Ecto neural progenitor cell (in vitro differentiated cells): ENCODE data around the gene GRWD1.

Experiments
- DNase-seq: peaks from one replicate; pipeline ENCODE4 v3.0.0-alpha.2; 2018; ENCODE audit warnings: low spot score

GRWD1 gene

DNA sequence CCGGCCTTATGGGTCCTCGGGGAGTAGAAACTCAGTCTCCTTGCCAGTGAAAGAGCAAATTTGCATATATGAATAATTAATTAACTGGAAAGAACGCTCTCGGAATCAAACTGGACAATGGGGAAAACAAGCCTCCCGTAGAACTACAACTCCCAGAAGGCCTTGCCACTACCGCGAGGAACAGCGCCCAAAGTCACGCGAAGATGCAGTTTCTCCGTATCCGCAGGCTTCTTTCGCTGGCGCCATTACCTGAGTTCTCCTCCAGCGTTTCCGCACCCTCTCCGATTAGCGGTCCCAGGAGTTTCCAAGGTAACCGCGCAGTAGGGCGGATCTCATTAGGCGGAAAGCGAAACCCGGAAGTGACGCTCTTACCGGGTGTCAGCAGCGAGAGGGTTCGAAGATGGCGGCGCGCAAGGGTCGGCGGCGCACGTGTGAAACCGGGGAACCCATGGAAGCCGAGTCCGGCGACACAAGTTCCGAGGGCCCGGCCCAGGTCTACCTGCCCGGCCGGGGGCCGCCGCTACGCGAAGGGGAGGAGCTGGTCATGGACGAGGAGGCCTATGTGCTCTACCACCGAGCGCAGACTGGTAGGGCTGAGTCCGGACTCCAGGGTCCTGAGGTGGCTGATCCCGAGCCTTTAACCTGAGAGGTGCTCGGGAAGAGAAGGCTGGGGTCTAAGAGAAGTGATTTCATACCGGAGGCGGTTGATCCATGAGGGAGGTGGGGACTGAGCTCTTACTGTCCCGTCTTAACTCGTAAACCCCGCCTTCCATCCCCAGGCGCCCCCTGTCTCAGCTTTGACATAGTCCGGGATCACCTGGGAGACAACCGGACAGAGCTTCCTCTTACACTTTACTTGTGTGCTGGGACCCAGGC lies at the start of gene GRWD1:
TSS of gene GRWD1 (plus strand) at position 378 of the 876 bp plus-strand sequence. CDS start at position 401, 23 bp downstream.
- DNase-seq, result peak; percentile 94

DNA sequence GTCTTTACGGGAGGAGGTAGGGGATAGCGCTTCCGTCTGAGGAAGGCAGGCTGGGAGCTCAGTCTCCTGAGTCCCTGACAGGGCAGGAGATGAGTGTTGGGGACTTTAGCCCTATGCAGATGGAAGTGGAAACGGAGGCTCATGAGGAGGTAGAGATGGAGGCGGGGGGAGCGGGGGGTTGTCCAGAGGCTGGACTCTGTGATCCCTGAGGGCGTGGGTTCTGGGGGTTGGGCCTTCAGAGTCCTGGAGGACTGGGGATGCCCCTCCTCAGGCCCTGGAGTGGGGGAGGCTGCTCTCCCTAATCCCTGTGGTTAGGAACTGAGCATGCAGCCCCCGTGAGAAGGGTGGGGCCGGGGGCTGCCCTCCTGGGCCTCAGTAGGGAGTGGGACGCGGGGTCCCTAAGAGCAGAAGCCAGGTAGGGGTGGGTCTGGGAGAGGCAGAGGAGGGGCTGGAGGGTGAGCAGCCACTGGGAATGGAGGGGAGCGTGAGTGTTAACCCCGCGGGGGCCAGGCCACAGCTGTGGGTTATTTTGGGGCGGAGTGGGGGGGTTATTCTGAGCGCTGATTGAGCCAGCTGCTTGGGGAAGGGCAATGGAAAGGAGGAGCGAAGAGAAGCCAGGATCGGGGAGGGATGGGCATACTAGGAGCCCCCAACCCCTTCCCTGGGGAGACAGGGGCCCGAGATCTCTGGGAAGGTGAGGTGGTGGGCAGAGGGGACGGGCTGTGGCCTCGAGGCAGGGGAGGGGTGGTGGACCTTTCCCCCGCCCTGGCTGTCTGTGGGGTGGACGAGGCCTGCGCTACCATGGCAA lies 49.6 kb upstream of the GRWD1 start:
- no peak for DNase-seq

DNA sequence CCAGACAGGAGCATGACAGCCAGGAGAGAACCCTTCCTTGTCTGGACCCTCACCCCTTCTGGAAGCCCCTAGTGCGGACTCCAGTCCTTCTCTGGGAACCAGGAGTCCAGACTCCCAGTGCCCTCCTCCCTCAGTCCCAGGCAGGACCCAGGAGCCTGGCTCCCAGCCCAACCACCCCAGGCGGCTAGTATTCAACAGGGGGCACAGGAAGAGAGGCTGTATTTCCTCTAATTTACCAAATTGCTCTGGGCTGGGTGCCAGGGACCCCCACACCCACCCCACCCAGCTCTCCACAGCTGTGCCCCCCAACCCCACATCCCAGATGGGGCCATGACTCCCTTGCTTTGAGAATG lies 49.0 kb upstream of the GRWD1 start:
- no peak for DNase-seq

DNA sequence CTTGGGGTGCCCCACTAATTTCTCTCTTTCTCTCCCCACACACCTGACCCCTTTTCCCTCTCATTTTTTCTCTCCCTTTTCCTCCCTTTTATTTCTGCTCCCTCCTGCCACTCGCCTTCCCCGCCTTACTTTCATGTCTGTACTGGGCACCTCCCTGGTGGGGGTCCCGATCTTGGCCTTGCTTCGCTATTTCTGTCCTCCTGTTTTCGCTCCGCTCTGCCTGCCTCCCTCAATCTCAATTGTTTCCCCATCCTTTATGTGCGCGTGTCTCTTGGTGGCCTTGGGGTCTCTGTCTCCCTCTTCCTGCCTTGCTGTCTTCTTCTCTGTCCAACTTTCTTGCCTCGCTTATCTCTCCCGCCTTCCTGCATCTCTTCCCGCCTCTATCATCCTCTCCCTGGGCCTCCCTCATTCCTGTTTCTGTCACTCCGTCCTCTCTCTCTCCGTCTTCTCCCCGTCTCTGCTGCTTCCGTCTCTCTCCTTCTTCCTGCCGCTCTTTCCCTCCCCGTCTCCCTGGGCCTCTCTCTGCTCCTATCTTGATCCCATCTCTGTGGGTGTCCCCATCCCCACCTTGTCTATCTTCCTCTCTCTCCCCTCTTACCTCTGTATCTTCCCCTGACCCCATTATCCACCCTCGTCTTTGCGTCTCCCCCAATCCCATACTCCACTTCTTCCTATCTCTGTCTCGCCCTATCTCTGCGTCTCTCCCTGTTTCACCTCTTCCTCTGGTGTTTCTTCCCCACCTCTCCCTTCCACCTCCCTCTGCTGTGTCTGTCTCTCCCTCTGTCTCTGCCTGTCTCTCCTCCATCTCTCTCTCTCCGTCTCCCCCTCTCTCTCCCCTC lies 48.3 kb upstream of the GRWD1 start:
- no peak for DNase-seq

DNA sequence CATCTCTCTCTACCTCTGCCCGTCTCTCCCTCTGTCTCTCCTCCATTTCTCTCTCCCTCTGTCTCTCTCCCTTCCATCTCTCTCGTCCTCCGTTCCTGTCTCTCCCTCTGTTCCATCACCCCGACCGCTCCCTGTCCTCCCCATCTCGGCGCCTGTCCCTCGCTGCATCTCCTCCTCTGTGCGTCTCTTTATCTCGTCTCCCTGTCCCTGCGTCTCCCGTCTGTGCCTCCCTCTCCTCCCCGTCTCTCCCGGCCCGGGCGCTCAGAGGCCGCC lies 47.7 kb upstream of the GRWD1 start:
- DNase-seq, result no peak

DNA sequence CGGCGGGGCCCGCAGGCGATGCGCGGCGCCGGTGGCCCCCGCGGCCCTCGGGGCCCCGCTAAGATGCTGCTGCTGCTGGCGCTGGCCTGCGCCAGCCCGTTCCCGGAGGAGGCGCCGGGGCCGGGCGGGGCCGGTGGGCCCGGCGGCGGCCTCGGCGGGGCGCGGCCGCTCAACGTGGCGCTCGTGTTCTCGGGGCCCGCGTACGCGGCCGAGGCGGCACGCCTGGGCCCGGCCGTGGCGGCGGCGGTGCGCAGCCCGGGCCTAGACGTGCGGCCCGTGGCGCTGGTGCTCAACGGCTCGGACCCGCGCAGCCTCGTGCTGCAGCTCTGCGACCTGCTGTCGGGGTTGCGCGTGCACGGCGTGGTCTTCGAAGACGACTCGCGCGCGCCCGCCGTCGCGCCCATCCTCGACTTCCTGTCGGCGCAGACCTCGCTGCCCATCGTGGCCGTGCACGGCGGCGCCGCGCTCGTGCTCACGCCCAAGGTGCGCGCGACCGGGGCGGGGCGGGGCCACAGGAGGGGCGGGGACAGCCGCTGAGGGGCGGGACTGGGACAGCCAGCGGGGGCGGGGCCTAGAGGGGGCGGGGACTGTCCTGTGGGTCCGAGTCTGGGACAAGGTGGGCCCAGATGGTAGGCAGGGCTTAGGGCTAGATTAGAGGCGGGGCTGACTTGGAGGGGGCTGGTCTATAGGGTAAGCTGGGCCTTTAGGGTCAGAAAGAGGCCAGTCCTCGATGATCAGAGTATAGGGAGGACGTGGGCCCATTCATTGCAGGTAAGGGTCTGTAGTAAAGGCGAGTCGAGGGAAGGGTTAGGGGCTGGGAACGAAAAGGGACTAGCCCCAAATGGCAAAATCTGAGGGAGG lies 47.2 kb upstream of the GRWD1 start:
- peak; percentile 95 for DNase-seq

DNA sequence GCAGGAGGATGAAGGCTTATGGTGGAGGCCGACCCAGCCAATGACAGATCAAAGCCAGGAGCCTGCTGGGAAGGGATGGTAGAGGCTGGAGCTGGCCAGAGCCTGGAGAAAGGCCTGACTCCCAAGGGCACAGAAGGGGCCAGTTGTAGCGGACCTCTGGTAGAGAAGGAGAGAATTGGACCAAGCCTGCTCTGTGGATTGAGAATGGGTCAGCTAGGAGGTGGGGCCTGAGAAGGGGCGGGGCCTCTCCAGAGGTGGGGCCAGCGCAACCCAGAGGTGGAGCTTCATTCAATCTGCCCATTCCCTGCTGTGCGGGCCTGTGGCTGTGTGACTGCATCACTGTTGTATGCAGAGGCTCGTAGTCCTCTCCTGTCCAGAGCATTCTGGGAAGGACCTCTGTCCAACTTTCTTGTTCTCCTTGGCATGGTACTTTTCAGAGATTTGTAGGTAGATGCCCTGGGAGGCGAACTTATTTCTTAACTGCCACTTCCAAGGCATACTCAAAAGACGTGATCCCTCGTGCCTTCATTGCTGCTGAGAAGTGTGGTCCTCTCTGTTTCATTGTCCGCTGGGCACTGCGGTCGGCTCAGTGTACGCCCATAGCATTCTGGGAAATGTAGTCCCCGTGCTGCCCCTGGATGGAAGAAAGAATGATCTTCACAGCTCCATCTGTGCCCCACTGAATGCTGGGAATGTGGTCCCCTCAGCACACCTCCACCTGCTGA lies 45.6 kb upstream of the GRWD1 start:
- DNase-seq, result peak; percentile 76

DNA sequence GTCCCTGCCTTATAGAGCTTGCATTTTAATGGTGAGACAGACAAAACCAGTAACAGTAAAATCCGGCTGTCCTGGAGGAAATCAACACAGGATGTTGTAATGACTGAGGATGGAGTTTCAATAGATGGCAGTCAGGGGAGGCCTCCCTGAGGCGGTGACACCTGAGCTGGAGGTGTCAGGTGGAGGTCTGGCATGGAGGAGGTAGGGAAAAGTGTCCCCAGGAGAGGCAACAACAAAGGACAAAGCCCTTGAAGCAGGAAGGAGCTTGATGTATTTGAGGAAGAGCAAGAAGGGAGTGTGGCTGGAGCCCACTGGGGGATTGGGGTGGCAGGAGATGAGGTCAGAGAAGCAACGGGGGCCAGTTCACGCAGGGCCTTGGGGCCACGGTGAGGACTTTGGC lies 44.5 kb upstream of the GRWD1 start:
- DNase-seq, result no peak

DNA sequence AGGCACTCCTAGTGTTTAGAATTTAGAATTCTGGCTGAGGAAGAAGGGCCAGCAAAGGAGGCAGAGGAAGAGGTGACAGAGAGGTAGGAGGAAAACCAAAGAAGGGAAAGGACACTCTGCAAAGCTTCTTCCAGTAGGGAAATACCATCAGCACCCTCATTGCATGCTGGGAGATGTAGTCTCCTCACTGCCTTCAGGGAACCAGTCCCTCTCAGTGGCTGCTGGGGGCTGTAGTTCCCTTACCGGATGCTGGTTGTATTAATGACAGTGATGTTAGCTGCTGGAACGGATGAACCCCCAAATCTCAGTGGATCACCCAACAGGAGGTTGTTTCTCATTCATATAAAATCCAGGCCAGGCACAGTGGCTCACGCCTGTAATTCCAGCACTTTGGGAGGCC lies 42.2 kb upstream of the GRWD1 start:
- peak; percentile 76 for DNase-seq

DNA sequence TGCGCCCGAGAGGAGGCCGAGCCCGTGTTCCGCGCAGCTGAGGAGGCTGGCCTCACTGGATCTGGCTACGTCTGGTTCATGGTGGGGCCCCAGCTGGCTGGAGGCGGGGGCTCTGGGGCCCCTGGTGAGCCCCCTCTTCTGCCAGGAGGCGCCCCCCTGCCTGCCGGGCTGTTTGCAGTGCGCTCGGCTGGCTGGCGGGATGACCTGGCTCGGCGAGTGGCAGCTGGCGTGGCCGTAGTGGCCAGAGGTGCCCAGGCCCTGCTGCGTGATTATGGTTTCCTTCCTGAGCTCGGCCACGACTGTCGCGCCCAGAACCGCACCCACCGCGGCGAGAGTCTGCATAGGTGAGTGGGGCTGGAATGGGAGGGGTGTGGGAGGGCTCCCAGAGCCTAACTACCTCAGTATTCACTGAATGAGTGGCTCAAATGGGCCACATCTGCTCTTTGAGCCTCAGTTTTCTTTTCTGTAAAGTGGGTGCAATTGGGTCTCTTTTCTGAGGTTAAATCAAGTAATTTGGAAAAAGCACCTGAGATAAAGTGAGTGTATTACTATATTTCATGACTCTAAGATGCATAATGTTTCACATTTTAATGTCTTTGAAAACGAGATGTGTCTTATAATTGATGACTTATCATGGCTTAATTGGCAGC lies 40.6 kb upstream of the GRWD1 start:
- no peak for DNase-seq

DNA sequence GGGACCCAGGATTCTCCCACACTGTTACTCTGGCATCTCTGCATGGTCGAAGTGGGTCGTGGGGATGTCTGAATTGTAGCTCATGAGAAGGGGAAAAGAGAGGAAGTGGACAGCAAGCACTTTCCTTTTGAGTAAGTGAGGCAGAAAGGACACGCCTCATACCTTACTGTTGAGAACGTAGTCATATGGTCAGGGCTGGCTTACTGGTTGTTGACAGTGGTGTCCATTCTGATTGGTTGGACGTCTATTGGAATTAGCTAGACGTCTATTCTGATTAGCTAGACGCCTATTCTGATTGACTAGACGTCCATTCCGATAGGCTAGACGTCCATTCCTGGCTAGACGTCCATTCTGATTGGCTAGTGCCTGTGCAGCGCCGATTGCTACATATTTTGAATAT lies 39.9 kb upstream of the GRWD1 start:
- DNase-seq, result no peak

DNA sequence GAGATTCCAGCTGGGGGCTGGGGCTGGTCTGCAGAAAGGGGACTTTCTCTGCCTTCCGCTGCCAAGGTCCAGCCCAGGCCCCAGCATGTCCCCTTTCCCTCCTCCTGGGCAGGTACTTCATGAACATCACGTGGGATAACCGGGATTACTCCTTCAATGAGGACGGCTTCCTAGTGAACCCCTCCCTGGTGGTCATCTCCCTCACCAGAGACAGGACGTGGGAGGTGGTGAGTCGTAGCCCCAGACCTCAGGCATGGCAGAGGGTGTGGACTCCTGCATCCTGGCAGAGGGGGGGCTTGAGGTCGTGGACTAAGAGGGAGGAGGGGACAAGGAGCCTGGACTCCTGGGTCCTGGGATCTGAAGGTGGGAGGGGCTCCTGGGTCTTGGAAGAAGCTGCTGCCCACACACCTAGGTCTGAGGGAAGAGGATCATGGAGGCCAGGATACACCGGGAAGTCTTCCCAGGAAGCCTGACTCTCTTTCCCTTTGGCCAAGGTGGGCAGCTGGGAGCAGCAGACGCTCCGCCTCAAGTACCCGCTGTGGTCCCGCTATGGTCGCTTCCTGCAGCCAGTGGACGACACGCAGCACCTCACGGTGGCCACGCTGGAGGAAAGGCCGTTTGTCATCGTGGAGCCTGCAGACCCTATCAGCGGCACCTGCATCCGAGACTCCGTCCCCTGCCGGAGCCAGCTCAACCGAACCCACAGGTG lies 31.8 kb upstream of the GRWD1 start:
- peak; percentile 56 for DNase-seq

DNA sequence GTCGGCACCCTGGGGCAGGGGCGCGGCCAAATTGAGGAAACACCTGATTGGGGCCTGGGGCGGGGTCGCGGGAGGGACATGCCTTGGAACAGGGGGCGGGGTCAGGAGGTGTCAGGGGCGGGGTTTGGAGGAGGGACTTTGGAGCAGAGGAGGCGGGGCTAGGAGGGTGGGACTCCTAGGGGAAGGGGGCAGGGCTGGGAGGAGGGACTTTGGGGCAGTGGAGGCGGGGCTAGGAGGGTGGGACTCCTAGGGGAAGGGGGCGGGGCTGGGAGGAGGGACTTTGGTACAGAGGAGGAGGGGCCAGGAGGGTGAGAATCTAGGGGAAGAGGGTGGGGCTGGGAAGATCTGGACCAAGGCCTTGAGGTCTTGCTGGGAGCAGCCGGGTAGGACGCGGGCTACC lies 30.4 kb upstream of the GRWD1 start:
- DNase-seq, result peak; percentile 74

DNA sequence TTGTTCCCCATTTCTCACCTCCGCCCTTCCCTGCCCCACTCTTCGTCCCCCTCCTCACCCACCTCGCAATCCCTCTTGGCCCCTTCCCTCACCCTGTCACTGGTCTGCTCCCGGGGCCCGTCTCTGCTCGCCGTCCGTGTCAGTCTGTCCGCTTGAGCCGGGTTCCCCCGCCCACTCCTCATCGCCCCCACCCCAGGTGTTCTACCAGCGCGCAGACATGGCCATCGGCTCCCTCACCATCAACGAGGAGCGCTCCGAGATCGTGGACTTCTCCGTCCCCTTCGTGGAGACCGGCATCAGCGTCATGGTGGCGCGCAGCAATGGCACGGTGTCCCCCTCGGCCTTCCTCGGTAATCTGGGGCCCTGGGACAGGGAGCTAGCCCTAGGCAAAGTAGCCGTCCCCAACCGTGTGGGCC lies 30.0 kb upstream of the GRWD1 start:
- DNase-seq, result no peak

DNA sequence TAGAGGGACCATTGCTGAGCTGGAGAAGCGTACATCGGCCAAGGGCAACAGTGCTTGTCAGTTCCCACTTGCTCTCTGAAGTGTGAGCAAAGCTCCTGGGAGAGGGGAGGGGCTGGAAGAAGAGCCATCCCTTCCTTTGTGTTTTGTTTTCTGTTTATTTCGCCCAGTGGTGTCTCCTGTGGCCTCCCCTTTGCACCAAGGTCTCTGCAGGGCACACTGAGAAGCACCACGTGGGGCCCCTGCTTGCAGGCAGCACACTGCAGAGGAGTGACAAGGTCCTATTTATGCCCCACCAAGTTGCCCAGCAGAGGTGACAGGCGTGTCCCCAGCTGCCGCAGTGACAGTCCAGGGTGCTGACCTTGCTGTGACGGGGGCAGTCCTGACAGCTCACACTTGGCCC lies 28.4 kb upstream of the GRWD1 start:
- no peak for DNase-seq

DNA sequence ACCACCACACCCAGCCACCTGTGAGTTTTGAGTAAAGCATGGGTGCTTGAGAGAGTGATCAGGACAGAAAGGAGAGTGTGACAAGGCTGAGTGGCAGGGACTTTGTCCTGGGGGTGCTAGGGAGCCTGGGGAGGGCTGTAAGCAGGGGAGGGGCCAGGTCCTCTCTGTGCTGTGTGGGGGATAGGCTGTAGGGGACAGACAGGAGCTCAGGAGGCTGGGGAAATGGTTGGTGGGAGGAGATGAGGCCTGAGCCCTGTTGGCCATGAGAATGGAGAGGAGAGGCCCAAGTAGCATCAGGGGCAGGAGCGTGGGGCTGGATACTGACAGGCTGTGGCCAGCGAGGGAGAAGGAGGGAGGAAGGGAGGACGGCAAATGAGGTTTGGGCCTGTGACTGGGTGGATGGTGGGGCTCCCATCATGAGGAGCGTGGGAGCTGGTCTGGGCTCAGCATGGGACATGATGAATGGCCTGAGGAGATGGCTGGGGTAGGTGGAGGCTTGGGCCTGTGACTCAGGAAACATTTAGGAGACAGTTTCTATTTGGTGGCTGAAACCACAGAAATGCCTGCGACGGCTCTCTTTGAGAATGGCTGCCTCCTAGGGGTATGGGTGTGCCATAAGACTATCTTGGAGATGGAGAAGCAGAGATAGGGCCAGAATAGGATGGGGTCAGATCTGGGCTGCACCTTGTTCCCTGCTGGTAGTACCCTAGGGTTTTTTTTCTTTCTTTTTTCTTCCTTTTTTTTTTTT lies 27.3 kb upstream of the GRWD1 start:
- no peak for DNase-seq

DNA sequence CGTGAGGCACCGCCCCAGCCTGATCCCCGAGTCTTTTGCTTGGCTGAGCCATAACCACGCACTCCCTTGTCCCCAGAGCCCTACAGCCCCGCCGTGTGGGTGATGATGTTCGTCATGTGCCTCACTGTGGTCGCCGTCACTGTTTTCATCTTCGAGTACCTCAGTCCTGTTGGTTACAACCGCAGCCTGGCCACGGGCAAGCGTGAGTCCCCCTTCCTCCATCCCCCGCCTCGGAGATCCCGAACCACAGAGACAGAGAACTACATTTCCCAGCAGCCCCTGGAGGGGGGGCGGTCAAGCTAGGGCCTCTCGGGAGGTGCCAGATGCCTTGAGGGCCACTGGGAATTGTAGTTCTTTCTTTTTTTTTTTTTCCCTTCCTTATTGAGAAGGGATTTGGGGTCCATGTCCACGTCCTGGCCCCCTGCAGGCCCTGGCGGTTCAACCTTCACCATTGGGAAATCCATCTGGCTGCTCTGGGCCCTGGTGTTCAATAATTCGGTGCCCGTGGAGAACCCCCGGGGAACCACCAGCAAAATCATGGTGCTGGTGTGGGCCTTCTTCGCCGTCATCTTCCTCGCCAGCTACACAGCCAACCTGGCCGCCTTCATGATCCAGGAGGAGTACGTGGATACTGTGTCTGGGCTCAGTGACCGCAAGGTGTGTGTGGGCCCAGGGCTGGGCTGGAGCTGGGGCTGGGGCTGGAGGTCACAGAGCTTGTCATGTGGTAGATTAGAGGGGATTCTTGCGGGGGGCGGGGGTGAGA lies 26.4 kb upstream of the GRWD1 start:
- DNase-seq, result peak; percentile 71

DNA sequence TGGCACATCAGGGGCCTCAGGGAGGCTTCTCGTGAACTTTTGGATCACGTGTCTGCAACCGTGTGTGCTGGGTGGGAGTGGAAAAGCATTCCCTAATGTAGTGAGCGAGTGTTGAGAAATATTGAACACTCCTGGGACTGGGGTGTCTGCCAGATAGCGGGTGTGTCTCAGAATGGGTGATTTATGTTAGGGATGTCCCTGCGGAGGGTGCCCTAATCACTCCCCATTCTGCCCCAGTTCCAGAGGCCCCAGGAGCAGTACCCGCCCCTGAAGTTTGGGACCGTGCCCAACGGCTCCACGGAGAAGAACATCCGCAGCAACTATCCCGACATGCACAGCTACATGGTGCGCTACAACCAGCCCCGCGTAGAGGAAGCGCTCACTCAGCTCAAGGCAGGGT lies 24.2 kb upstream of the GRWD1 start:
- no peak for DNase-seq
